SU-DHL-6 (cell line): Measurements from ENCODE around the gene COMT.

Experiments
- H2AFZ ChIP-seq: fragments of 200-600 bp; sonication (generic); 2 replicates; pipeline ENCODE4 v1.6.1; 2014; ENCODE audit warnings: low read depth, mild to moderate bottlenecking, moderate library complexity, mixed read lengths, antibody characterized with exemption, low read length; ENCODE audit not compliant: severe bottlenecking
- H3F3A ChIP-seq: fragments of 200-600 bp; shearing (Covaris generic); 2 replicates; pipeline ENCODE4 v1.6.0; 2016; ENCODE audit warnings: antibody characterized with exemption, mild to moderate bottlenecking; ENCODE audit not compliant: insufficient read depth
- H3K27ac ChIP-seq: fragments of 200-600 bp; sonication (generic); 2 replicates; pipeline ENCODE4 v1.5.1; 2016; ENCODE audit warnings: low read depth, mild to moderate bottlenecking, low read length, moderate library complexity, mixed read lengths
- H3K27me3 ChIP-seq: fragments of 200-600 bp; sonication (generic), shearing (Covaris generic); 2 replicates; pipeline ENCODE4 v1.6.0; 2014; ENCODE audit warnings: mild to moderate bottlenecking, low read length
- H3K36me3 ChIP-seq: fragments of 200-600 bp; sonication (generic); 2 replicates; pipeline ENCODE4 v1.6.1; 2014; ENCODE audit warnings: mild to moderate bottlenecking, low read length, mixed read lengths
- H3K4me2 ChIP-seq: fragments of 300-600, 200-600 bp; shearing (Covaris generic), sonication (generic); 2 replicates; pipeline ENCODE4 v1.6.0; 2014; ENCODE audit warnings: low read length, low read depth, mild to moderate bottlenecking; ENCODE audit not compliant: poor library complexity, severe bottlenecking
- H3K4me3 ChIP-seq: fragments of 200-600 bp; sonication (generic); 2 replicates; pipeline ENCODE4 v1.5.1; 2014; ENCODE audit warnings: antibody characterized with exemption, low read length, mild to moderate bottlenecking, mixed read lengths; ENCODE audit not compliant: insufficient read depth, poor library complexity, severe bottlenecking
- H3K79me2 ChIP-seq: fragments of 200-600 bp; sonication (generic); 2 replicates; pipeline ENCODE4 v1.6.1; 2014; ENCODE audit warnings: mild to moderate bottlenecking, low read length, moderate library complexity; ENCODE audit not compliant: insufficient read depth
- H3K9ac ChIP-seq: fragments of 200-600 bp; sonication (generic); 2 replicates; pipeline ENCODE4 v1.7.0; 2014; ENCODE audit warnings: mild to moderate bottlenecking, low read length
- H3K9me2 ChIP-seq: fragments of 200-600 bp; sonication (generic); replicated peaks from 2 replicates; pipeline ENCODE4 v1.6.1; 2014; ENCODE audit warnings: low read length; ENCODE audit not compliant: insufficient read depth
- H3K9me3 ChIP-seq: fragments of 200-600 bp; sonication (generic); 2 replicates; pipeline ENCODE4 v1.6.1; 2014; ENCODE audit warnings: low read length, mixed read lengths; ENCODE audit not compliant: insufficient read depth
- H4K20me1 ChIP-seq: fragments of 200-600 bp; sonication (generic); 2 replicates; pipeline ENCODE4 v1.6.1; 2014; ENCODE audit warnings: low read depth, mild to moderate bottlenecking, antibody characterized with exemption, low read length, moderate library complexity, mixed read lengths
- CTCF ChIP-seq: fragments of 200-600 bp; sonication (generic); IDR thresholded peaks from one replicate; pipeline ENCODE4 v1.5.1; 2017; ENCODE audit warnings: antibody characterized with exemption, mild to moderate bottlenecking, low read length, moderate library complexity; ENCODE audit not compliant: insufficient read depth, poor library complexity, severe bottlenecking
- EZH2phosphoT487 ChIP-seq: fragments of 200-600 bp; sonication (generic), shearing (Covaris generic); conservative IDR thresholded peaks from 2 replicates; pipeline ENCODE4 v1.6.1; 2018; ENCODE audit warnings: mild to moderate bottlenecking, antibody characterized with exemption, low read length, moderate library complexity, mixed read lengths

The COMT gene

GRCh38 chr22:19912271-19912999 is 29.1 kb upstream of the COMT start:
- Histone ChIP-seq H3K36me3 (no peaks in the 10 kb centered on the region), H3K9me2 (no peaks in the 10 kb centered on the region), H3K79me2 (no peaks in the 10 kb centered on the region), H3K4me2 (no peak overlapping the region), H3K4me3 (no peak overlapping the region), H3K9me3 (no peaks in the 10 kb centered on the region), H3K27me3 (no peaks in the 10 kb centered on the region), H4K20me1 (no peaks in the 10 kb centered on the region), H3K27ac (no peak overlapping the region), H2AFZ (no peak overlapping the region), H3K9ac (no peak overlapping the region), H3F3A (no peaks in the 10 kb centered on the region)
- TF ChIP-seq CTCF, result no peak
- TF ChIP-seq EZH2phosphoT487, result no peak

DNA sequence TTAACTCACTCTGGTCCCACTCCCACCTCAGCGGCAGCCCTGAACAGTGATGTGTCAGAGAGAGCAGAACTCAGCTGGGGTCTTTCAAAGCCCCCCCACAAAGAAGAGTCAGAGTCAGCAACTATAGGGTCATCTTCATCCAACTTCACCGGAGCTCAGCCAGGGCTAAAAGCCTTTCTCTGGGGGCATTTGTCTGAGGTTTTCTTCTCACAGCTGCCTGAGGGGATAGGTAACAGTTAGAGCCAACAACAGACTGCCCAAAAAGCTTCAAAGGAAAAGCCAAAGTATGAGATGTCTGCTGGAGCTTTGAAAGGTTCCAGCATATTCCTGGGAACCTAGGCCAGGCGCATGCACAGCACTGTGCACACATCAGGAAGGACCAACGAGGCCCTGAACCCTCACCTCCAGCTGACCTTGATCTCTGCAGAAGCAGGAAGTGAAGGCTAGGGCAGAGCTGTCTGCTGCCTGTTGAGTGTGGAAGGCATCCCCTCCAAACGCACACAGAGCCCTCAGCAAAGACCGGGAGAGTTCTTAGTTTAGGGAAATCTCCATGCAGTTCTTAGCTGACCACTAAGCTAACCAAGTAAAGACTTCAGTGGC is 28.1 kb upstream of the COMT start:
- H3F3A ChIP-seq, result no peaks in the 10 kb centered on the region
- TF ChIP-seq CTCF (no peak), EZH2phosphoT487 (no peak)
- no peaks in the 10 kb centered on the region for H4K20me1 ChIP-seq
- H2AFZ ChIP-seq, result no peak overlapping the region
- no peak overlapping the region for H3K9ac ChIP-seq
- H3K4me2 ChIP-seq, result no peak overlapping the region
- no peaks in the 10 kb centered on the region for H3K36me3 ChIP-seq
- no peak overlapping the region for H3K27ac ChIP-seq
- no peak overlapping the region for H3K4me3 ChIP-seq
- H3K27me3 ChIP-seq, result no peaks in the 10 kb centered on the region
- H3K79me2 ChIP-seq, result no peaks in the 10 kb centered on the region
- H3K9me2 ChIP-seq, result no peaks in the 10 kb centered on the region
- no peaks in the 10 kb centered on the region for H3K9me3 ChIP-seq

GRCh38 chr22:19914201-19914943 is 27.2 kb upstream of the COMT start:
- Histone ChIP-seq H3K27me3 (no peaks in the 10 kb centered on the region), H3K9me3 (no peaks in the 10 kb centered on the region), H3K4me3 (no peak overlapping the region), H3K9me2 (no peaks in the 10 kb centered on the region), H3K4me2 (no peak overlapping the region), H3F3A (no peaks in the 10 kb centered on the region), H3K36me3 (no peaks in the 10 kb centered on the region), H2AFZ (no peak overlapping the region), H3K27ac (no peak overlapping the region), H4K20me1 (no peaks in the 10 kb centered on the region), H3K79me2 (no peaks in the 10 kb centered on the region), H3K9ac (no peak overlapping the region)
- TF ChIP-seq CTCF (no peak), EZH2phosphoT487 (no peak)
